DND-41 (cell line): ENCODE measurements around the gene LRG1.

ENCODE experiments used
- ATAC-seq: fragments of 200-7000 bp; cut with Tn5 transposase; 3 replicates; pipeline ENCODE4 v1.9.1; 2021; ENCODE audit warnings: low read depth; ENCODE audit not compliant: insufficient read depth
- DNase-seq: peaks from one replicate; pipeline ENCODE4 v3.0.0-alpha.2; 2020
- H2AFZ ChIP-seq: 2 replicates; pipeline ENCODE4 v1.6.0; 2012; ENCODE audit warnings: low read depth, low read length
- H3K27ac ChIP-seq: 2 replicates; pipeline ENCODE4 v1.5.1; 2012; ENCODE audit warnings: low read length, inconsistent platforms
- H3K27me3 ChIP-seq: fragments of 200-600 bp; sonication (generic); 2 replicates; pipeline ENCODE4 v1.6.0; 2012; ENCODE audit warnings: low read length, mild to moderate bottlenecking, inconsistent platforms; ENCODE audit not compliant: insufficient read depth, poor library complexity
- H3K36me3 ChIP-seq: 2 replicates; pipeline ENCODE4 v1.5.1; 2012; ENCODE audit warnings: low read length, inconsistent platforms; ENCODE audit not compliant: insufficient read depth
- H3K4me1 ChIP-seq: 2 replicates; pipeline ENCODE4 v1.5.1; 2012; ENCODE audit warnings: mild to moderate bottlenecking, low read length; ENCODE audit not compliant: insufficient read depth
- H3K4me2 ChIP-seq: 2 replicates; pipeline ENCODE4 v1.6.0; 2012; ENCODE audit warnings: mild to moderate bottlenecking, moderate library complexity, low read length, inconsistent platforms; ENCODE audit not compliant: insufficient read depth
- H3K4me3 ChIP-seq, 2 experiments: fragments of 200-600 bp in 1 of 2; shearing (Covaris generic) in 1 of 2; 2 replicates each; pipeline ENCODE4 v1.5.1; 2012 to 2016; ENCODE audit warnings: inconsistent platforms in 2 of 2, low read length in 2 of 2, mild to moderate bottlenecking in 2 of 2, low read depth in 1 of 2, moderate library complexity in 1 of 2
- H3K79me2 ChIP-seq: 2 replicates; pipeline ENCODE4 v1.6.0; 2012; ENCODE audit warnings: low read length, inconsistent platforms; ENCODE audit not compliant: insufficient read depth
- H3K9ac ChIP-seq: 2 replicates; pipeline ENCODE4 v1.6.0; 2012; ENCODE audit warnings: low read depth, mild to moderate bottlenecking, inconsistent platforms, low read length, moderate library complexity
- H3K9me3 ChIP-seq: 2 replicates; pipeline ENCODE4 v1.5.1; 2012; ENCODE audit warnings: low read length, moderate library complexity, mild to moderate bottlenecking, inconsistent platforms; ENCODE audit not compliant: insufficient read depth, severe bottlenecking
- H4K20me1 ChIP-seq: 2 replicates; pipeline ENCODE4 v1.6.0; 2012; ENCODE audit warnings: low read length; ENCODE audit not compliant: insufficient read depth
- EZH2 ChIP-seq: IDR thresholded peaks from 3 replicates; pipeline ENCODE4 v1.6.1; 2012; ENCODE audit warnings: borderline replicate concordance, low read depth, mild to moderate bottlenecking, moderate library complexity, low read length, inconsistent platforms; ENCODE audit not compliant: severe bottlenecking
- TF ChIP-seq, protein P1 (sequence below): IDR thresholded peaks from 2 replicates; pipeline ENCODE4 v1.5.1; 2012; ENCODE audit warnings: borderline replicate concordance, low read length, moderate library complexity, mild to moderate bottlenecking; ENCODE audit not compliant: poor library complexity, severe bottlenecking; ENCODE audit errors: extremely low read depth

The LRG1 gene

DNA sequence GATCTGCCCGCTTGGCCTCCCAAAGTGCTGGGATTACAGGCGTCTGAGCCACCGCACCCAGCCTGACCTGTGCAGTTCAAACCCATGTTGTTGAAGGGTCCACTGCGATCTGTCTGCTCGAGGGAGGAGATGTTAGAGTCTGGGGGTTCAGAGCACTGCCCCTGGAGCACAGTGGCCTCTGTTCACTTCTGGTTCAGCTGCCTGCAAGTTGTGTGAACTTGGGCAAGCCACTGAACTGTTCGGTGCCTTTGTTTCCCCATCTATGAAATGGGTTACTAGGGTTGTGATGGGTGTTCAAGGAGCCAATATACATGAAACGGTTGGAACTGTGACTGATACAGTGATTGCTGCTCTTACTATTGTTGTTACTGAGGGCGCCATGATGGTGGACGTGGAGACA lies 6.5 kb downstream of the LRG1 start:
- H3K4me2 ChIP-seq, result no peak overlapping the region
- no peaks in the 10 kb centered on the region for H3K4me1 ChIP-seq
- no peak overlapping the region for H2AFZ ChIP-seq
- TF ChIP-seq, protein P1, sequence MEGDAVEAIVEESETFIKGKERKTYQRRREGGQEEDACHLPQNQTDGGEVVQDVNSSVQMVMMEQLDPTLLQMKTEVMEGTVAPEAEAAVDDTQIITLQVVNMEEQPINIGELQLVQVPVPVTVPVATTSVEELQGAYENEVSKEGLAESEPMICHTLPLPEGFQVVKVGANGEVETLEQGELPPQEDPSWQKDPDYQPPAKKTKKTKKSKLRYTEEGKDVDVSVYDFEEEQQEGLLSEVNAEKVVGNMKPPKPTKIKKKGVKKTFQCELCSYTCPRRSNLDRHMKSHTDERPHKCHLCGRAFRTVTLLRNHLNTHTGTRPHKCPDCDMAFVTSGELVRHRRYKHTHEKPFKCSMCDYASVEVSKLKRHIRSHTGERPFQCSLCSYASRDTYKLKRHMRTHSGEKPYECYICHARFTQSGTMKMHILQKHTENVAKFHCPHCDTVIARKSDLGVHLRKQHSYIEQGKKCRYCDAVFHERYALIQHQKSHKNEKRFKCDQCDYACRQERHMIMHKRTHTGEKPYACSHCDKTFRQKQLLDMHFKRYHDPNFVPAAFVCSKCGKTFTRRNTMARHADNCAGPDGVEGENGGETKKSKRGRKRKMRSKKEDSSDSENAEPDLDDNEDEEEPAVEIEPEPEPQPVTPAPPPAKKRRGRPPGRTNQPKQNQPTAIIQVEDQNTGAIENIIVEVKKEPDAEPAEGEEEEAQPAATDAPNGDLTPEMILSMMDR, result no peak
- no peak for TF ChIP-seq EZH2
- H3K9ac ChIP-seq, result no peak overlapping the region
- no peaks in the 10 kb centered on the region for H3K79me2 ChIP-seq
- no peak overlapping the region for H3K27ac ChIP-seq
- no peak for DNase-seq
- no peak overlapping the region for H3K4me3 ChIP-seq
- no peaks in the 10 kb centered on the region for H3K36me3 ChIP-seq
- H3K9me3 ChIP-seq, result no peaks in the 10 kb centered on the region
- no peaks in the 10 kb centered on the region for H3K27me3 ChIP-seq
- ATAC-seq, result no peak
- H4K20me1 ChIP-seq, result no peaks in the 10 kb centered on the region

DNA sequence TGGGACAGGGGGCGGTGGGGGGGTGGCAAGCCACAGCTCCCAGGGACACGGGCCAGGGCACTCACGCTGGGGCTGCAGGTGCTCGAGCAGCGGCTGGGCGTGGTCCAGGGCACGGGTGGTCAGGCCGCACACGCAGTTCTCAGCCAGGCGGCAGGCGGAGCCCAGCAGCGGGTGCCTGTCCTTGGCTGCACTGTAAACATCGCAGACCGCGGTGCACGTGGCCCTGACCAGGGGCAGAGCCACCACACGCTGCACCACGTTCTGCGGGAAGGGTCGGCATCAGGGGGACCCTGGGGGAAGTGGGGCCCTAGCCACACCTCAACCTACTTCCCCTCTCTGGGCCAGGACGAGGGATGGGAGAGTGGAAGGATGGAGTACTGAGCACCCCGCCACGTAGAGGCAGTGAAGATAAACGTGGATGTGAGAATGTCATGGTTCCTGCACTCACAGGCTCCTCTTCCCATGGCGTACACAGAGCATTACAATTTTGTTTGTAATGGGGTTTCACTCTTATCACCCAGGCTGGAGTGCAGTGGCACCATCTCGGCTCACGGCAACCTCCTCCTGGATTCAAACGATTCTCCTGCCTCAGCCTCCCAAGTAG lies 8.2 kb downstream of the LRG1 start:
- Histone ChIP-seq H3K4me1 (no peaks in the 10 kb centered on the region), H4K20me1 (no peaks in the 10 kb centered on the region), H3K9ac (no peak overlapping the region), H3K27me3 (no peaks in the 10 kb centered on the region), H3K4me2 (no peak overlapping the region), H3K9me3 (no peaks in the 10 kb centered on the region), H3K27ac (no peak overlapping the region), H3K36me3 (no peaks in the 10 kb centered on the region), H3K4me3 (no peak overlapping the region), H3K79me2 (no peaks in the 10 kb centered on the region), H2AFZ (no peak overlapping the region)
- ATAC-seq (no peak), DNase-seq (no peak)
- TF ChIP-seq, protein P1, result no peak
- no peak for TF ChIP-seq EZH2

GRCh38 chr19:4529924-4530522 lies 9.8 kb downstream of the LRG1 start:
- Histone ChIP-seq H3K9me3 (no peaks in the 10 kb centered on the region), H4K20me1 (no peaks in the 10 kb centered on the region), H3K27me3 (no peaks in the 10 kb centered on the region), H3K9ac (no peak overlapping the region), H2AFZ (no peak overlapping the region), H3K79me2 (no peaks in the 10 kb centered on the region), H3K4me3 (no peak overlapping the region), H3K36me3 (no peaks in the 10 kb centered on the region), H3K27ac (no peak overlapping the region), H3K4me2 (no peak overlapping the region), H3K4me1 (no peaks in the 10 kb centered on the region)
- TF ChIP-seq, protein P1, result no peak
- no peak for TF ChIP-seq EZH2
- no peak for ATAC-seq
- DNase-seq, result no peak
